HG02884 (cell line): Measurements from ENCODE around the gene DPP7.
"Not testable (repeated sequence)": the region's sequence is repeated elsewhere in the genome, so short reads cannot be mapped to it uniquely, and the experiment has no call there.

Experiments used
- ATAC-seq: cut with Tn5 transposase; IDR thresholded peaks from one replicate; pipeline ENCODE4 v1.9.1; 2021; ENCODE audit warnings: mild to moderate bottlenecking, moderate library complexity; ENCODE audit not compliant: unreplicated experiment

Gene DPP7

DNA sequence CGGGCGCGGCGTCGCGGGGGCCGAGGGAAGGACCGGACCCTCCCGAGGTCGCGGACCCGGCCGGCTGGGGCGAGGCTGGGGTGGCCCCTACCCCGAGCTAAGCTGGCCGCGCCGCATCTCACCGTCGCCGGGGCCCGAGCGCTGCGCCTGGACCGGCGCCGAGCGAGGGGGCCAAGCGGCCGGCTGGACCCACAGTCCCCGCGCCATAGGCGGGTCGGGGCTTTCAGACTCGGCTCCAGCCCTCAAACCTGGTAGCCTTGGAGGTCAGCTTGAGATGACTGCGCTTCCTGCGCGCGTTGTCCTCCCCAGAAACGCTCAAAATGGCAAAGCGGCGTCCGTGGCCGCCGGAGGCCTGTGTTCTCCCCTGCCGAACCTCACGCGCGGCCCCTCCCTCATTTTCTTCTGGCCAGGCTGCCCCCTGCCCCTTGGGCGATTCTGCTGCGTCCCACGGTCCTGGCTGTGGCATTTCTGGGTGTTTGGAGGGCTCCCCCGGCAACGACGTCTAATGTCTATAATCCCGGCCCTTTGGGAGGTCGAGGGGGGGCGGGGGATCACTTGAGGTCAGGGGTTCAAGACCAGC is 15.7 kb upstream of the DPP7 start:
- ATAC-seq = no peak

DNA sequence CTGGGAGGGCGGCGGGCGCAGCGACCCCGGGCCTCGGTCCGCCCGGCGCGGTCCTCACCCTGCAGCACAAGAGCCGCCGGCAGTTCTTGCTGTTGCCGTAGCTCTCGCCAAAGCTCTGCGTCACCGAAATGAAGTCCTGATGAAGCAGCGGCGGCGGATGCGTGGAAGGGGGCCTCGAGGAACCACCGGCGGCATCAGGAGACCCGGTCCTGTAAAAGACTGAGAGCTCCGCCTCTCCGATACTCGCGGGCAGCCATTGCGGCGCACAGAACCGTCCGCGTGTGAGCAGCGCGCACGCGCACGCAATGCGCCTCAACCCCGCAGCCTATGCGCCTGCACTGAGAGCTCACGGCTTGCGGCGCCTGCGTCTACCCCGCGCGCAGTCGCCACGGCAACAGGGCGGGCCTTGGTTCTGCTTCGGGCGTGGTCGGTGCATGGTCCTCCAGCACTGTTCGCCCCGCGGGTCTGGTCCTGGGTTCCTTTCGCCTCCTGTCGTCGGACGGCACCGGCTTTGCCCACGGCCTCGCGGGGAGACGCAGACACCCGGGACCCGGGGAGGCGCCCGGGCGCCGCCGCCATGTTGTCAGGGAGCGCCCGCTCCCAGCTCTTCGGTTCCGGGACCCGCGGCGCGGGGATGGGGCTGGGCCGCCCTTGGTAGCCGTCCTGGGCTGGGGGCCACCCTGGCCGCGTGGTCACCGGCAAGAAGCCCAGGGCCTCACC is 15.1 kb upstream of the DPP7 start:
- peak; percentile 84 for ATAC-seq

DNA sequence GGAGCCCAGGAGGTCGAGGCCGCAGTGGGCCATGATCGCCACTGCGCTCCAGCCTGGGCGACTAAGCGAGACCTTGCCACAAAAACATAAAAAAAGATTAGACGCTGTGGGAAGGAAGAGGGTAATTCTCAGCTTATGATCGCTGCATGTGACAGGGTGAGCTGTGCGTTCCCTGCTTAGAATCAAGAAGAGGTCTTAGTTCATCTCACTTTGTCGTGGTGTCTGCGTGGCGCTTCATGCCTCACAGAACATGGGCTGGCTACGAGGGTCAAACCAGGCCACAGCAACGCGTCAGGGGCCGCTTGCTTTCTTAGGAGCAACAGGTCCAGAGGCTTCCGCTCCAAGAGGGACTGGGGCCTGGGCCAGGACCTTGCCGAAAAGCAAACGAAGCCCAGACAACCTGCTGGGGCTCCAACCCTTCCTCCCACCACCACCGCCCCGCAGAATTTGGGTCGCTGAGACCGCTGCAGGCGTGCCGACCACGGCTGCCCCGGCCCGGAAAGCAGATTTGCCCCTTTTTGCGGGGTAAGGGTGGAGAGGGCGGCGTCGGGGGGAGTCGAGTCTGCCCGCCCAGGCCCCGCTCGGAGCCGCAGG is 14.4 kb upstream of the DPP7 start:
- ATAC-seq = no peak

DNA sequence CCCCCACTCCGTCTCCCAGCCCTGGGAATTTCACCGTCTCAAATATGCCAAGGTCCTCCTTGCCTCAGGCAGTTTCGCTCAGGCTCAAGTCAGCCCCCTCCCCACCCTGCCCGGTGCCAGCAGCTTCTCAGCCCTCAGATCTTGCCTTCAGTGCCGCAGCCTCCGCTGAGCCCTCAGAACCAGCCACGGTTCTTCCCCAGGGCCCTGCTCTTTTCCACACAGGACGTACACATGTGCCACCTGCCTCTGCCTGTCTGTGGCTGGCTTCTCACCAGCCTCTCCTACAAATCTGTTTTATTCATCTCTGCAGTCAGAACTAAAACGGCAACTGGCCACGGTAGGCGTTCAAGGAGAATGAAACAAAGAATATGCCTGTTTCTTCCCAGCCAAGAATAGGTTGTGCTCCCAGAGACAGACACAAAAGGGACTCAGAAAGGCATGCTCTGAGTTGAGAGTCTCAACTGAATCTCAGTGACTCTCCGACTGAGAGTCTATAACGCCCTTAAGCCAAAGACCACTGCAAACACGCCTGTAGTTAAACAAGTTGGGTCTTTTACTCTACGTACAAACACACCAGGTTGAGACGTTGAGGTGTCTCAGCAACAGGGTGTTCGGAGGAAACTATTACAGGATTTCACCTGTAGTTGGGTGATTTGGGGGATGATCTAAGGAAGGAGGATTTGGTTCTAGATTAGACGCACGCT is 13.8 kb upstream of the DPP7 start:
- no peak for ATAC-seq

DNA sequence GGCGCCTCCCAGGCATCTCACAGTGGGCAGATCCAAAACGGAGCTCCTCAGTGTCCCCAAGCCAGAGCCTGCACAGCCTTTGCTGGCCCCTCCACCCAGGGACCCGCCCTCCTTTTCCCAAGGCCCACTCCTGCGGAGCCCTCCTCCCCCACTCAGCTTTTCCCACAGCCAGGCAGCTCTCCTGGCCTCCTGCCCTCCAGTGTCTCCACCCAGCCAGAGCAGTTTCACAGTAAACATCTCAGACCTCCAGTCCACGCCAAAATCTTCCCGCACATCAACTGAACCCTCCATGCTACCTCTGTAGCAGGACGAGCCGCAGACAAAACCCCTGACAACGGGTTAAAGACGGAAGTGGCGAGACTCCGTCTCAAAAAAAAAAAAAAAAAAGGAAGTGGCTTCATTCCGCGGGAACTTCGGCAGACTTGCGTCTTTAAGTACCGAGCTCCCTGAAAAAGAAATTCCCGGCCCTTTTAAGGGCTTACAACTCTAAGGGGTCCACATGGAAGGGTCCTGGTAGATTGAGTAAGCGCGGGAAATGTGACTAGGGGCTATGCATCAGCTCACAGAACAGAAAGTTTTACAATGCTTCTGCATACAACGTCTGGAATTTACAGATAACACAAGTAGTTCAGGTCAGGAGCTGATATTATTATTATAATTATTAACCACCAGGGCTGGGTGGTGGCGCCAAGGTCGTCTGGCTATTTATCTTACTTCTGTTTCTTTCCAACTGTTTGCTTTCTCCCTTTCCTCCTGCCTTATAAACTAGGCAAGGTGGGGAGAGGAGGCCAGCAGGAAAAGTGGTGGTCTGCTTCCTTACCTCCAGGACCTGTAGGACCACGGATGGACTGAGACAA is 13.0 kb upstream of the DPP7 start:
- no peak for ATAC-seq

DNA sequence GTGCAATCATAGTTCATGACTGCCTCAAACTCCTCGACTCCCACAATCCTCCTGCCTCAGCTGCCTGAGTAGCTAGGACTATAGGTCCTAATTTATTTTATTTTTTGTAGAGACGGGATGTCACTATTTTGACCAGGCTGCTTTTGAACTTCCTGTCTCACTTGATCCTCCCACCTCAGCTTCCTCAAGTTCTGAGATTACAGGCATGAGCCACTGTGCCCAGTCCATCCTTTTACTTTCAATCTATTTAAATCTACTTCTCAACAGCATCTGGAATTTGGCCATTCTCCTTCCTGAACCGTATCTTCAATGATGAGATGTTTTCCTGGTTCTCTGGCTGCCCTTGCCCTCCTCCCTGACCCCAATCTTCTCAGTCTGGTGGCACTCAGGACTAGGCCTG is 12.3 kb upstream of the DPP7 start:
- ATAC-seq = no peak

DNA sequence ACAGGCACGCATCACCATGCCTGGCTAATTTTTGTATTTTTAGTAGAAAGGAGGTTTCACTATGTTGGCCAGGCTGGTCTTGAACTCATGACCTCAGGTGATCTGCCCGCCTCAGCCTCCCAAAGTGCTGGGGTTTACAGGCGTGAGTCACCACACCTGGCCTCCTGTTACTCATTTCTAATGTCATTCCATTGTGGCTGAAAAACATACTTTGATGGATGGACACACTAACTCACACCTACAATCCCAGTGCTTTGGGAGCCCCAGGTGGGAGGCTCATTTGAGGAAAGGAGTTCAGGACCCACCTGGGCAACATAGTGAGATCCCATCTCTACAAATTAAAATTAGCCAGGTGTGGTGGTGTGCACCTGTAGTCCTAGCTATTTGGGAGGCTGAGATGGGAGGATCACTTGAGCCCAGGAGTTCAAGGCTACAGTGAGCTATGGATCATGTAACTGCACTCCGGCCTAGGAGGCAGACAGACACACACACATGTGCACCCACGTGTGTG is 9.5 kb upstream of the DPP7 start:
- not testable (repeated sequence) for ATAC-seq

DNA sequence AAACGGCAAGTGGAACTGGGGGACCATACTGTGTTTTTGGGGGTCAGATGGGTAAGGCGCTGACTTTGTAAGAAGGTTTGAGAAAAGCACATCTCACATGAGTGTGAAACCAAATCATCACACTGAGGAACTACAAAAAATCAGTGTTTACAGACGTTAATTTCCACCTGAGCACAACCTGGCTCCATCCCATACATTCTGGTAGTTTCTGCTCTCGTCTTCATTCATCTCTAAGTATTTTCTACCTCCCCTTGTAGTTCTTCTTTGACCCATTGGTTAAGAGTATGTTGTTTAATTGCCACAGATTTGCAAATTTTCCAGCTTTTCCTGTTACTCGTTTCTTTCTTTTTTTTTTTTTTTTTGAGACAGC is 8.9 kb upstream of the DPP7 start:
- ATAC-seq = no peak

DNA sequence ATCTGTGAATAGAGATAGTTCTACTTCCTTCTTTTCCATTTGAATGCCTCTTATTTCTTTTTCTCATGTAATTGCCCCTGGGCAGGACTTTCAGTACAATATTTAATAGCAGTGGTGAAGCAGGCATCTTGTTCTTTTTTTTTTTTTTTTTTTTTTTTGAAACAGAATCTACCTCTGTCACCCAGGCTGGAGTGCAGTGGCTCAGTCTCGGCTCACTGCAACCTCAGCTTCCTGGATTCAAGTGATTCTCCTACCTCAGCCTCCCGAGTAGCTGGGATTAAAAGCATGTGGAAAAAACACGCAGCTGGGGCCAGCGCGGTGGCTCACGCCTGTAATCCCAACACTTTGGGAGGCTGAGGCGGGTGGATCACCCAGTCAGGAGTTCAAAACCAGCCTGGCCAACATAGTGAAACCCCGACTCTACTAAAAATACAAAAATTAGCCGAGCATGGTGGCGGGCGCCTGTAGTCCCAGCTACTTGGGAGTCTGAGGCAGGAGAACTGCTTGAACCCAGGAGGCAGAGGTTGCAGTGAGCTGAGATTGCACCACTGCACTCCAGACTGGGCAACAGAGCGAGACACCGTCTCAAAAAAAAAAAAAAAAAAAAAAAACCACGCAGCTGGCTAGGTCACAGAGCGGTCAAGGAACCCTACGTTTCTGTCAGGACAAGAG is 8.4 kb upstream of the DPP7 start:
- ATAC-seq = not testable (repeated sequence)

DNA sequence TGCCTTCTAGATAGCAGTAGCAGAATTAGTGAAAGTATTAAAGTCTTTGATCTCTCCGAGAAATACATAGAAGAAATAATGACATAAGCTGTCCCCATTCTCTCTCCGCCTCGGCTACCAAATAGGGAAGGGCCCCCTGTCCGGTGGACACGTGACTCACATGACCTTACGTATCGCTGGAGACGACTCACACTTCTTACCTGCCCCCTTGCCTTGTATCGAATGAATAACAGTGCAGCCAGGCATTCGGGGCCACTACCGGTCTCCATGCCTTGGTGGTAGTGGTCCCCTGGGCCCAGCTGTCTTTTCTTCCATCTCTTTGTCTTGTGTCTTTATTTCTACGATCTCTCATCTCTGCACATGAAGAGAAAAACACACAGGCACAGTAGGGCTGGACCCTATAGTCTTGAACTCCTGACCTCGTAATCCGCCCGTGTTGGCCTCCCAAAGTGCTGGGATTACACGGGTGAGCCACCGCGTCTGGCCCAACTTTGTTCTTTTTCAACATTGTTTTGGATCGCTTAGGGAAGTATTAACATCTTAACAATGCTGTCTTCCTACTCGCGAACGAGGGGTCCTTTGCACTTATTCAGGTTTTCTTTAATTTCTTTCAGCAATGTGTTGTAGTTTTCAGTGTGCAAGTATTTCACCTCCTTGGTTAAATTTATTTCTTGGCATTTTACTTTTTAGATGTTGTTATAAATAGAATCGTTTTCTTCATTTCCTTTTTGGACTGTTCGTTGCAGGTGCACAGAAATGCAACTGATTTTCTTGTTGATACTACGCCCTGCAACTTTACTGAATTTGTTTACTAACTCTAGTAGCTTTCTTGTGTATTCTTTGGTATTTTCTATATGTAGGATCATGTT is 7.6 kb upstream of the DPP7 start:
- ATAC-seq = not testable (repeated sequence)

DNA sequence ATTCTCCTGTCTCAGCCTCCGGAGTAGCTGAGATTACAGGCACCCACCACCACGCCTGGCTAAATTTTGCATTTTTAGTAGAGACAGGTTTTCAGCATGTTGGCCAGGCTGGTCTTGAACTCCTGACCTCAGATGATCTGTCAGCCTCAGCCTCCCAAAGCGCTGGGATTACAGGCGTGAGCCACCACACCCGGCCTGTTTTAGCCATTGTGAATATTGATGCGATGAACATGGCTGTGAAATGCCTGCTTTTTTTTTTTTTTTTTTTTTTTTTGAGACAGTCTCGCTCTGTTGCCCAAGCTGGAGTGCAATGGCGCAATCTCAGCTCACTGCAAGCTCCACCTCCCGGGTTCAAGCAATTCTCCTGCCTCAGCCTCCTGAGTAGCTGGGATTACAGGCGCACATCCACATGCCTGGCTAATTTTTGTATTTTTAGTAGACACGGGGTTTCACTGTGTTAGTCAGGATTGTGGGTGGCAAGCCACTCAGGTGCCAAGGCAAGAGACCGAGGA is 3.6 kb upstream of the DPP7 start:
- ATAC-seq = not testable (repeated sequence)

DNA sequence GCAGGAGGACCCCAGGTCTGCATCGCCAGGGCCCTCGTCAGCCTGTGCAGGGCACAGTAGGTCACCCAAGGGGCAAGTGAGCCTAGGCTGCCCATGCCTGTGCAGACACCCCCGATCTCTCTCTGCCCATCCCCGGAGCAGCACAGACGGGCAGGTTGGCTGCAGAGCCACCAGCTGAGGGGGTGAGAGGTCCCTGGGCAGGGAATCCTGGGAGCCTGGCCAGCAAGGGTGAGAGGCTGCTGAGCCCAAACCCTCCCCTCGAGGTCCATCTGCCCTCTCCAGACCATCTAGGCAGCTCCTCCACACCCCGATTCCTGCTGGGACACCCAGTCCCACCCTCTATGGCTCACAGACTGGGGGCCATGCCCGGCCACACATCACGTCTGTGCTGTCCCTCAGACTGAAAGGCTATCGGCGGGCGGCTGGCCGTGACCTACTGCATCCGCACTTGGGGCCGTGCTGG is 2.8 kb upstream of the DPP7 start:
- ATAC-seq = no peak

DNA sequence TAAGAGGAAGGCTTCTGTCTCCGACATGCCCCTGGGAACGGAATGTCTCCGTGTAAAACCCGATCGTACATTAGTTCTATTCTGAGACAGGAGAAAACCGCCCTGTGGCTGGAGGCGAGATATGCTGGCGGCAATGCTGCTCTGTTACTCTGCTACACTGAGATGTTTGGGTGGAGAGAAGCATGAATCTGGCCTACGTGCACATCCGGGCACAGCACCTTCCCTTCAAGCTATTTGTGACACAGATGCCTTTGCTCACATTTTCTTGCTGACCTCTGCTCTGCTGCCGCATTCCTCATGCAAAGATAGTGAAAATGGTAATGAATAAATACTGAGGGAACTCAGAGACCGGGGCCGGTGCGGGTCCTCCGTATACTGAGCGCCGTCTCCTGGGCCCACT is 2.2 kb upstream of the DPP7 start:
- ATAC-seq = no peak

DNA sequence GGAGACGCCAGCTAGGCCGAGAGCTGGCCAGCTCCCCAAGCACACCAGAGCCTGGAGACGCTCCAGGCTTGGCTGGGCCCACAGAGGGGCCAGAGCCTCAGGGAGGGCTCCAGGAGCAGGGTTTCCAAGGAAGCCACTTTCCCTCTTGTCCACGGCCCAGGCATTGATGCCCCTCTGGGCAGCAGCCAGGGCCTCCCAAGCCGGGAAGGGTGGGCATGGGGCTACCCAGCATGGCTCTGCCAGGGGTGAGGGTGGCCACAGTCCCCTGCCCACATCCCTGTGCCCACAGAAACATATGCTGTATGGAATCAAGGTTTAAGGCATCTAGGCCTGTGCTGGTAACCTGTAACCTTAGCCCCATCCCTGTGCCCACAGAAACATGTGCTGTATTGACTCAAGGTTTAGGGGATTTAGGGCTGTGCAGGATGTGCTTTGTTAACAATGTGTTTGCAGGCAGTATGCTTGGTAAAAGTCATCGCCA is 1.5 kb upstream of the DPP7 start:
- no peak for ATAC-seq

DNA sequence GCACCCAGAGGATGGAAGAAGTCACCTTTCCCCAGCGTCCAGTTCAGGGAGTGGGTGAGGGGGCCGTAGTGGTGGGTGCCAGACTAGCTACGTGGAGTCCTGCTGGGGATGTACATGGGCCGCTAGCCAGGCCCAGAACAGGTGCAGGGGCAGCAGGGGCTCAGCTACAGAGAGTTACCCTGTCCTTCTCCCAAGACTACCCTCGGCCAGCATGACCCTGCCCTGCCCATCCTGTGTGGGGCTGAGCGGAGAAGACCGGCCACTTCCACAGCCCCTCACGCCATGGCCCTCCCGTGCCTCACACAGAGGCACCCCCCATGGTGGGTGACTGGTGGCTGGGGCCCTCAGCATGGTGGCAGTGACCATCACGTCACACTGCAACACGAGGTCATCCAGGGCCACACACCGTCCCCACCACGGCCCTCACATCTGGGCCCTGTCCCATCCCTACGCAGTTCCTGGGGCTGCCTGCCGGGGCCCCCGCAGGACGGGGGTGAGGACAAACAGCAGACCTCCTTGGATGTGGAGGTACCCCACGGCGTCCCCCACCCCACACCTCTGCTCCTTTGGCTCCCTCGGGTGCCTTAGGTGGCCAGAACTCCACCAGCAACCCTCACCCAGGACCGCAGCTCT is 977 bp upstream of the DPP7 start:
- no peak for ATAC-seq

DNA sequence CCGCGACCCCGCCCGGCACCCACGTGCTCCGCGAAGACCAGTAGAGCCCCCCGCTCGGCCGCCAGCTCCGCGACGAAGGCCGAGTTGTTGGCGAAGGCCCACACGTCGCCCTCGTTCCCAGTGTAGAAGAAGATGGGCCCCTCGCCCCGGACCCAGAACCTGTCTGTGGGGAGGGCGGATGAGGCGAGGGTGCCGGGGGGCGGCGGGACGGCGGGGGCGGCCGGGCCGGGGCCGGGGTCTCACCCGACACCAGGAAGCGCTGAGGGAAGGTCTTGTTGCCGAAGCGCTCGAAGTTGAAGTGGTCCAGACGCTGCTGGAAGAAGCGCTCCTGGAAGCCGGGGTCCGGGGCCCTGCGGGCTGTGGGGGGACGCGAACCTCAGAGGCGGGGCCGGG is 317 bp downstream of the DPP7 start:
- ATAC-seq = peak; percentile 17

DNA sequence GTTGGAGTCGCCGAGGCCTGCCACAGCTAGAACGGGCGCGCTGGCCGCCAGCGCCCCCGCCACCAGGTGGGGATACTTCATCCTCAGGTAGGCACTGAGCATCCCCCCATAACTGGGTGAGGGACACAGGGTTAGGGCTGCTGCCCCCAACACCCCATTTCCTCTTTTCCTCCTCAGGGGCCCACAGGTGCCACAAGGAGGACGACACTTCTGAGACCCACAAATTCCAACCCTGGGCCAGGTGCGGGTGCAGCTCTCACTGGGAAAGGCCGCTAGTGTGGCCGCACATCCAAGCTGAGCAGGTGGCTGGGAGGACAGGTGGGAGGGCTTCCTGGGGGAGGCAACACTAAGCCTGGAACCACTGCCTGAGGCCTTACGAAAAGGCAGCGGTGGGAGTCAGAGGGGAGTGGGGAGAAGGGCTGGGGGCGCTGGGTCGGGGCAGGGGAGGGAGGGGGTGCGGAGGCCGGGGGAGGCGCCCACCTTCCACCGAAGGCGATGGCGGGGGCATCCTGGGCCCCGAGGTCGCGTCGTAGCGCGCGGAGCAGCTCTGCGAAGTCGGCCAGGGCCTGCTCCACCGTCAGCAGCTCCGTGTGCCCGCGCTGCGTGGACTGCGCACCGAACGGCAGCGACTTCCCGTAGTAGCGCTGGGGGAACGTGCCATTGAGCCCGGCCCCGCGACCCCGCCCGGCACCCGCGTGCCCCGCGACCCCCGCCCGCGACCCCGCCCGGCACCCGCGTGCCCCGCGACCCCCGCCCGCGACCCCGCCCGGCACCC is 961 bp downstream of the DPP7 start:
- no peak for ATAC-seq
